ENCODE measurements around the gene CPNE7.

CPNE7 gene

DNA sequence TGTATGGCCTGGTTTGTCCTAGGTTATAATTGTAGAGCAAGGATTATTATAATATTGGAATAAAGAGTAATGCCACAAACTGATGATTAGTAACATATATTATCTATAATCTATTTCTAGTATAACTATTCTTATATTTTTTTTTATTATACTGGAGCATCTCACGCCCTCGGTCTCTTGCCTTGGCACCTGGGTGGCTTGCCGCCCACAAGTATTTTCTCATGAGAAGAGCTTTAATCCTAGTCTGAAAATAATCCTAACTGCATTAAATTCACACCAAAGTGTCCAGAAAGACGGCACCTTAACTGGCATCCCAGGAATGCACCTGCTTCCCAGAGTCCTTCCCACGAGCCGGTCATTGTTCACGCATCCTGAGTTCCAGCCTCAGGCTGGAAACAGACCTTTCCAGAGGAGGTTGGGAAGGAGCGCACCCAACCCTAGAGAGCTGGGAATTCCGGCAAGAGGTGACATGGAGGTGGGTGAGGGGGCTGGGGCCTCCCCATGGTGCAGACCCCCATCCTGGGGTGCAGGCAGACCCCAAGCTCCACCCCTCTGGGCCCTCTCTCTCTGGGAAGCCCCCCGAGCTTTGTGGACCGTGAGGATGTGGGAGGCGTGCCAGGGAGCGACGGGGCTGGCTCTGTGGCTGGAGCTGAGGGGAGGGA, 66.0 kb downstream of the CPNE7 start:
- no peaks in the 10 kb centered on the region for H3K27me3 Mint-ChIP-seq (ENCODE audit: low read depth, poor library complexity)
- no peaks in the 10 kb centered on the region for H3K36me3 Mint-ChIP-seq (ENCODE audit: low read depth)
- no peak overlapping the region for H3K27ac Mint-ChIP-seq
- H3K9me3 Mint-ChIP-seq = no peaks in the 10 kb centered on the region
- peak overlapping the region; percentile 63 for H3K4me3 Mint-ChIP-seq
- no peak for DNase-seq
- peaks cover 16% of the 10 kb centered on the region for H3K4me1 Mint-ChIP-seq
- TF ChIP-seq, protein P1, sequence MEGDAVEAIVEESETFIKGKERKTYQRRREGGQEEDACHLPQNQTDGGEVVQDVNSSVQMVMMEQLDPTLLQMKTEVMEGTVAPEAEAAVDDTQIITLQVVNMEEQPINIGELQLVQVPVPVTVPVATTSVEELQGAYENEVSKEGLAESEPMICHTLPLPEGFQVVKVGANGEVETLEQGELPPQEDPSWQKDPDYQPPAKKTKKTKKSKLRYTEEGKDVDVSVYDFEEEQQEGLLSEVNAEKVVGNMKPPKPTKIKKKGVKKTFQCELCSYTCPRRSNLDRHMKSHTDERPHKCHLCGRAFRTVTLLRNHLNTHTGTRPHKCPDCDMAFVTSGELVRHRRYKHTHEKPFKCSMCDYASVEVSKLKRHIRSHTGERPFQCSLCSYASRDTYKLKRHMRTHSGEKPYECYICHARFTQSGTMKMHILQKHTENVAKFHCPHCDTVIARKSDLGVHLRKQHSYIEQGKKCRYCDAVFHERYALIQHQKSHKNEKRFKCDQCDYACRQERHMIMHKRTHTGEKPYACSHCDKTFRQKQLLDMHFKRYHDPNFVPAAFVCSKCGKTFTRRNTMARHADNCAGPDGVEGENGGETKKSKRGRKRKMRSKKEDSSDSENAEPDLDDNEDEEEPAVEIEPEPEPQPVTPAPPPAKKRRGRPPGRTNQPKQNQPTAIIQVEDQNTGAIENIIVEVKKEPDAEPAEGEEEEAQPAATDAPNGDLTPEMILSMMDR (IDR thresholded peaks at IDR 0.05) = no peak

- TF ChIP-seq, protein P1 (IDR thresholded peaks at IDR 0.05) = no peak
- no peak overlapping the region for H3K27ac Mint-ChIP-seq
- H3K4me1 Mint-ChIP-seq = peaks cover 16% of the 10 kb centered on the region
- no peaks in the 10 kb centered on the region for H3K9me3 Mint-ChIP-seq
- no peaks in the 10 kb centered on the region for H3K36me3 Mint-ChIP-seq (ENCODE audit: low read depth)
- no peak overlapping the region for H3K4me3 Mint-ChIP-seq
- no peak for DNase-seq
- H3K27me3 Mint-ChIP-seq (ENCODE audit: low read depth, poor library complexity) = no peaks in the 10 kb centered on the region
Measured at GRCh38 chr16:89642574-89642973, 67.0 kb downstream of the CPNE7 start.

- Mint-ChIP-seq H3K36me3 (ENCODE audit: low read depth) (no peaks in the 10 kb centered on the region), H3K9me3 (no peaks in the 10 kb centered on the region), H3K27me3 (ENCODE audit: low read depth, poor library complexity) (no peaks in the 10 kb centered on the region), H3K4me3 (no peak overlapping the region), H3K4me1 (peaks cover 16% of the 10 kb centered on the region), H3K27ac (peak overlapping the region; percentile 62)
- DNase-seq = no peak
- TF ChIP-seq, protein P1 (IDR thresholded peaks at IDR 0.05) = no peak
Measured at GRCh38 chr16:89643769-89644300, 68.3 kb downstream of the CPNE7 start.

DNA sequence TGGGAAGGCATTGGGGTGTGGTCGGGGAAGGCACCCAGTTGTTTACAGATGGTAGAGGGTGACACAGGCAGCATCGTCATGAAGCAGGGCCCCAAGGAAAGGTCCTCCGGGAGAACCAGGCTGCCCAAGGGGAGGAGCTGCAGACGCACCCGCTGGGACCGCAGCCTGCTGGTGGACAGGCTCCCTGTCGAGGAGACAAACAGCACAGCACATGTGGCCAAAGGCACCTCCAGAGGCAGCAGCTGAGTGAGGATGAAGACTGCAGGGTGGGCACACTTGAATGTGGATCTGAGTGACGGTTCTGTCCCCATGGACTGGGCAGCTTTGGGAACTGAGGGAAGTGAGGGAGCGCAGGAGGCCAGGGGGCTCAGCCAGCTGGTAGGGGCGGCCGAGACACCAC, 69.6 kb downstream of the CPNE7 start:
- TF ChIP-seq, protein P1 (IDR thresholded peaks at IDR 0.05) = no peak
- Mint-ChIP-seq H3K9me3 (no peaks in the 10 kb centered on the region), H3K27me3 (ENCODE audit: low read depth, poor library complexity) (no peaks in the 10 kb centered on the region), H3K4me3 (no peak overlapping the region), H3K27ac (no peak overlapping the region), H3K4me1 (peaks cover 16% of the 10 kb centered on the region), H3K36me3 (ENCODE audit: low read depth) (peaks cover 2% of the 10 kb centered on the region)
- DNase-seq = no peak

GRCh38 chr16:89646270-89646669, 70.7 kb downstream of the CPNE7 start:
- Mint-ChIP-seq H3K27me3 (ENCODE audit: low read depth, poor library complexity) (no peaks in the 10 kb centered on the region), H3K27ac (no peak overlapping the region), H3K36me3 (ENCODE audit: low read depth) (peaks cover 10% of the 10 kb centered on the region), H3K9me3 (no peaks in the 10 kb centered on the region), H3K4me1 (peaks cover 5% of the 10 kb centered on the region), H3K4me3 (no peak overlapping the region)
- TF ChIP-seq, protein P1 (IDR thresholded peaks at IDR 0.05) = no peak
- DNase-seq = no peak
